Neural progenitor cell (in vitro differentiated cells): ENCODE data around the gene TICAM2.

Experiments used
- EZH2 ChIP-seq: fragments of 200-600 bp; sonication (generic); IDR thresholded peaks from 2 replicates; pipeline ENCODE4 v1.6.1; 2017; ENCODE audit warnings: antibody characterized with exemption, mild to moderate bottlenecking, moderate library complexity
- EZH2phosphoT487 ChIP-seq: fragments of 200-600 bp; sonication (generic); IDR thresholded peaks from 2 replicates; pipeline ENCODE4 v1.6.1; 2017; ENCODE audit warnings: antibody characterized with exemption
- TF ChIP-seq, protein P1 (sequence below): fragments of 200-600 bp; sonication (generic); IDR thresholded peaks from 2 replicates; pipeline ENCODE4 v1.5.1; 2017; ENCODE audit warnings: antibody characterized with exemption, mild to moderate bottlenecking

DNA sequence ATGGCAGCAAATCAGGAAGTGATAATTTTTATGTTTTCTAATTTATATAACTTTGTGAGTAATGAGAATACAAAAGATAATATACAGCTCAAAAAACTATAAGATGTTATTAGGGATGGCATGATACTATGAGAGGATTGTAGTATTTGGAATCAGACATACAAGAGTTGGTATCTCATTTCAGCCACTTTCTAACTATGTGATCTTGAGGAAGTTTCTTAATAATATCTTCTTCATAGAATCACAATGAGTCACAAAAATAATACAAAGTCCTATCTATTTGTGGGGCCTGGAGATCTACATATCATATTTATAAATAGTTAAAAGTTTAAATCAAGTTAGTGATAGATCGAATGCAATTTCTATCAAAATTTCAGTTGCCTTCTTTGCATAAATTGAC is 47.3 kb upstream of the TICAM2 start:
- TF ChIP-seq, protein P1, sequence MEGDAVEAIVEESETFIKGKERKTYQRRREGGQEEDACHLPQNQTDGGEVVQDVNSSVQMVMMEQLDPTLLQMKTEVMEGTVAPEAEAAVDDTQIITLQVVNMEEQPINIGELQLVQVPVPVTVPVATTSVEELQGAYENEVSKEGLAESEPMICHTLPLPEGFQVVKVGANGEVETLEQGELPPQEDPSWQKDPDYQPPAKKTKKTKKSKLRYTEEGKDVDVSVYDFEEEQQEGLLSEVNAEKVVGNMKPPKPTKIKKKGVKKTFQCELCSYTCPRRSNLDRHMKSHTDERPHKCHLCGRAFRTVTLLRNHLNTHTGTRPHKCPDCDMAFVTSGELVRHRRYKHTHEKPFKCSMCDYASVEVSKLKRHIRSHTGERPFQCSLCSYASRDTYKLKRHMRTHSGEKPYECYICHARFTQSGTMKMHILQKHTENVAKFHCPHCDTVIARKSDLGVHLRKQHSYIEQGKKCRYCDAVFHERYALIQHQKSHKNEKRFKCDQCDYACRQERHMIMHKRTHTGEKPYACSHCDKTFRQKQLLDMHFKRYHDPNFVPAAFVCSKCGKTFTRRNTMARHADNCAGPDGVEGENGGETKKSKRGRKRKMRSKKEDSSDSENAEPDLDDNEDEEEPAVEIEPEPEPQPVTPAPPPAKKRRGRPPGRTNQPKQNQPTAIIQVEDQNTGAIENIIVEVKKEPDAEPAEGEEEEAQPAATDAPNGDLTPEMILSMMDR, result no peak
- TF ChIP-seq EZH2phosphoT487 (no peak), EZH2 (no peak)
